CD4-positive, alpha-beta T cell (primary cell): ENCODE measurements around the gene DCAF8. TPM values are rescaled to one million over a fixed set of nuclear protein-coding genes. Genes with fewer than 3 reads are reported as not detected.

Experiments used
- ATAC-seq: fragments of 200-7000 bp; cut with Tn5 transposase; one replicate; pipeline ENCODE4 v1.10.0; 2022; ENCODE audit warnings: mild to moderate bottlenecking; ENCODE audit not compliant: poor library complexity
- CTCF ChIA-PET: fragments of 350-600 bp; sonication (Branson Sonifier 250); formaldehyde crosslinking; loops from one replicate; lab custom pipeline; 2021; ENCODE audit warnings: antibody characterized with exemption, inconsistent platforms; lab: Charles Lee
- POLR2A ChIA-PET: fragments of 350-600 bp; sonication (Branson Sonifier 250); formaldehyde crosslinking; loops from one replicate; lab custom pipeline; 2021; ENCODE audit warnings: antibody characterized with exemption, inconsistent platforms; lab: Charles Lee
- DNase-seq, 14 experiments: peaks; one replicate each; pipeline ENCODE4 v3.0.0-alpha.2; 2013 to 2020; ENCODE audit warnings: mixed read lengths in 2 of 14
- H3K27ac ChIP-seq, 2 donors: one replicate each; pipeline versions ENCODE4 v1.5.1 to v1.7.0; 2013; ENCODE audit warnings: low read length in 2 of 2, low read depth in 1 of 2, mild to moderate bottlenecking in 1 of 2
- H3K27me3 ChIP-seq, 2 experiments: 1 replicate in 1 of 2; 2 replicates in 1 of 2; pipeline versions ENCODE4 v1.6.1 to v1.7.0; 2013; ENCODE audit warnings: low read length in 2 of 2, control low read depth in 1 of 2, mild to moderate bottlenecking in 1 of 2, moderate library complexity in 1 of 2; ENCODE audit not compliant: insufficient read depth in 2 of 2, control insufficient read depth in 1 of 2
- H3K36me3 ChIP-seq: one replicate; pipeline ENCODE4 v1.6.1; 2013; ENCODE audit warnings: low read length, control low read depth; ENCODE audit not compliant: insufficient read depth
- H3K4me1 ChIP-seq: one replicate; pipeline ENCODE4 v1.6.1; 2013; ENCODE audit warnings: low read length, control low read depth; ENCODE audit not compliant: insufficient read depth
- H3K4me3 ChIP-seq: one replicate; pipeline ENCODE4 v1.5.1; 2013; ENCODE audit warnings: mild to moderate bottlenecking, low read length, moderate library complexity
- H3K9me3 ChIP-seq, 2 experiments: 1 replicate in 1 of 2; 2 replicates in 1 of 2; pipeline versions ENCODE4 v1.6.1 to v1.7.0; 2013; ENCODE audit warnings: low read length in 2 of 2, mild to moderate bottlenecking in 2 of 2, control low read depth in 1 of 2, moderate library complexity in 1 of 2; ENCODE audit not compliant: control insufficient read depth in 1 of 2, insufficient read depth in 1 of 2
- H3K27ac Mint-ChIP-seq: one replicate; pipeline ENCODE4 v1.8.0; 2020; ENCODE audit warnings: mixed read lengths
- H3K27me3 Mint-ChIP-seq: one replicate; pipeline ENCODE4 v1.8.0; 2021; ENCODE audit warnings: mixed read lengths
- H3K36me3 Mint-ChIP-seq: one replicate; pipeline ENCODE4 v1.8.0; 2021; ENCODE audit warnings: low read depth, mixed read lengths
- H3K4me1 Mint-ChIP-seq: one replicate; pipeline ENCODE4 v1.8.0; 2021; ENCODE audit warnings: low read depth, mixed read lengths
- H3K4me3 Mint-ChIP-seq: one replicate; pipeline ENCODE4 v1.8.0; 2020; ENCODE audit warnings: mild to moderate bottlenecking, mixed read lengths
- H3K9me3 Mint-ChIP-seq: one replicate; pipeline ENCODE4 v1.8.0; 2020; ENCODE audit warnings: mixed read lengths
- intact Hi-C, 2 experiments: fragments of 100-400 bp; cut with DNase I in 1 of 2; cut with micrococcal nuclease in 1 of 2; formaldehyde crosslinking; loops; one replicate each; pipeline versions ENCODE4 v1.15.1 to v1.9.0; 2023 to 2025; cut with DNase I, micrococcal nuclease
- total RNA-seq, 174 experiments: library from RNA in 2 of 174; stranded (reverse) in 2 of 174; gene quantifications; one replicate each; pipeline ENCODE4 v1.2.3 and lab custom pipeline; 2021 to 2026
- TF ChIP-seq, protein P1 (sequence below): fragments of 200-600 bp; IDR thresholded peaks from one replicate; pipeline ENCODE4 v1.8.0; 2022; ENCODE audit warnings: antibody characterized with exemption, mild to moderate bottlenecking

DCAF8 gene
- total RNA-seq, 2 experiments from 2014 or later, result 151 to 154 TPM

GRCh38 chr1:160187407-160187806, 74.9 kb downstream of the DCAF8 start:
- CTCF ChIA-PET, result interaction anchor here (0.9 kb wide), 1 partner anchor 65 kb away, joined by 4 read pairs; no protein-coding TSS in a partner anchor
- Mint-ChIP-seq H3K27me3 (peaks cover 5% of the 10 kb centered on the region), H3K4me1 (no peaks in the 10 kb centered on the region), H3K9me3 (no peaks in the 10 kb centered on the region), H3K27ac (no peak overlapping the region), H3K4me3 (no peak overlapping the region), H3K36me3 (no peaks in the 10 kb centered on the region)
- ATAC-seq, result no peak
- H3K4me1 ChIP-seq, result no peaks in the 10 kb centered on the region
- H3K4me3 ChIP-seq, result no peak overlapping the region
- no peak overlapping the region for H3K27ac ChIP-seq
- no peak for DNase-seq
- TF ChIP-seq, protein P1, sequence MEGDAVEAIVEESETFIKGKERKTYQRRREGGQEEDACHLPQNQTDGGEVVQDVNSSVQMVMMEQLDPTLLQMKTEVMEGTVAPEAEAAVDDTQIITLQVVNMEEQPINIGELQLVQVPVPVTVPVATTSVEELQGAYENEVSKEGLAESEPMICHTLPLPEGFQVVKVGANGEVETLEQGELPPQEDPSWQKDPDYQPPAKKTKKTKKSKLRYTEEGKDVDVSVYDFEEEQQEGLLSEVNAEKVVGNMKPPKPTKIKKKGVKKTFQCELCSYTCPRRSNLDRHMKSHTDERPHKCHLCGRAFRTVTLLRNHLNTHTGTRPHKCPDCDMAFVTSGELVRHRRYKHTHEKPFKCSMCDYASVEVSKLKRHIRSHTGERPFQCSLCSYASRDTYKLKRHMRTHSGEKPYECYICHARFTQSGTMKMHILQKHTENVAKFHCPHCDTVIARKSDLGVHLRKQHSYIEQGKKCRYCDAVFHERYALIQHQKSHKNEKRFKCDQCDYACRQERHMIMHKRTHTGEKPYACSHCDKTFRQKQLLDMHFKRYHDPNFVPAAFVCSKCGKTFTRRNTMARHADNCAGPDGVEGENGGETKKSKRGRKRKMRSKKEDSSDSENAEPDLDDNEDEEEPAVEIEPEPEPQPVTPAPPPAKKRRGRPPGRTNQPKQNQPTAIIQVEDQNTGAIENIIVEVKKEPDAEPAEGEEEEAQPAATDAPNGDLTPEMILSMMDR, result no peak
- no peaks in the 10 kb centered on the region for H3K27me3 ChIP-seq
- H3K36me3 ChIP-seq, result no peaks in the 10 kb centered on the region
- no peaks in the 10 kb centered on the region for H3K9me3 ChIP-seq
- POLR2A ChIA-PET, result no interaction called here
- intact Hi-C loops, result no loop called here

DNA sequence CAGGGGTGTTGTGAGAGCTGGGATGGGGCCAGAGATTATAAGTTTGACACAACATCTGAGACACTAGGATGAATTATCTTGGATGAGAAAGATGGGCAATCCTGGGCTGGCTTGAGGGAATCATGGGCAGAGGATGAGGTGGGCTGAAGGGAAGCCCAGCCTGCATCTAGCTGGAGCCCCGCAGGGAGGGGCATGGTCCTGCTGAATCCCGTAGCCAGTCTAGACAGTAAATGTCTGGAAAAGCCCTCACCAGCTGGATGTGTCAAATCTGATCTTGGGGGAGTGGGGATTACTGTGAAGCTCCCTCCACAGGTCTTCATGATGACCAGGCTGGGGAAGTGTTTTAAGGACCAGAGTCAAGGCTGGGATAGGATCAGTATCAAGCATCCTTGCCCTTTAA, 75.6 kb downstream of the DCAF8 start:
- ChIA-PET POLR2A (no interaction called here), CTCF (no interaction called here)
- H3K27me3 ChIP-seq, result no peaks in the 10 kb centered on the region
- ATAC-seq (no peak), DNase-seq (no peak)
- H3K4me3 ChIP-seq, result no peak overlapping the region
- H3K36me3 ChIP-seq, result no peaks in the 10 kb centered on the region
- H3K27ac Mint-ChIP-seq, result no peak overlapping the region
- H3K27me3 Mint-ChIP-seq, result peaks cover 9% of the 10 kb centered on the region
- TF ChIP-seq, protein P1, result no peak
- no peak overlapping the region for H3K4me3 Mint-ChIP-seq
- intact Hi-C loops, result no loop called here
- H3K27ac ChIP-seq, result no peak overlapping the region
- H3K9me3 Mint-ChIP-seq, result no peaks in the 10 kb centered on the region
- H3K36me3 Mint-ChIP-seq, result no peaks in the 10 kb centered on the region
- H3K4me1 ChIP-seq, result no peaks in the 10 kb centered on the region
- H3K9me3 ChIP-seq, result no peaks in the 10 kb centered on the region
- H3K4me1 Mint-ChIP-seq, result no peaks in the 10 kb centered on the region

- ChIA-PET CTCF (no interaction called here), POLR2A (no interaction called here)
- Mint-ChIP-seq H3K9me3 (no peaks in the 10 kb centered on the region), H3K36me3 (no peaks in the 10 kb centered on the region), H3K27me3 (peaks cover 10% of the 10 kb centered on the region), H3K4me3 (no peak overlapping the region), H3K4me1 (no peaks in the 10 kb centered on the region), H3K27ac (no peak overlapping the region)
- TF ChIP-seq, protein P1, result no peak
- no peak for ATAC-seq
- Histone ChIP-seq H3K27me3 (no peaks in the 10 kb centered on the region), H3K4me3 (no peak overlapping the region), H3K9me3 (no peaks in the 10 kb centered on the region), H3K4me1 (no peaks in the 10 kb centered on the region), H3K36me3 (no peaks in the 10 kb centered on the region), H3K27ac (no peak overlapping the region)
- intact Hi-C loops, result no loop called here
- DNase-seq, result no peak
Measured at GRCh38 chr1:160186246-160186645, 76.1 kb downstream of the DCAF8 start.
